HEK293 (cell line): ENCODE results near the gene NECAB3.

ENCODE experiments used
- CTCF ChIP-seq: fragments of 450-650 bp; formaldehyde crosslinking; IDR thresholded peaks from 2 replicates; pipeline ENCODE4 v1.5.1; 2016; ENCODE audit warnings: missing biosample characterization, missing genetic modification characterization
- HOXA7 ChIP-seq: sonication (generic); formaldehyde crosslinking; IDR thresholded peaks from 2 replicates; pipeline ENCODE4 v1.8.1; 2022; ENCODE audit warnings: missing genetic modification reagents, borderline replicate concordance
- KLF8 ChIP-seq: fragments of 450-650 bp; formaldehyde crosslinking; IDR thresholded peaks from 2 replicates; pipeline ENCODE4 v1.5.1; 2016; ENCODE audit warnings: missing biosample characterization, missing genetic modification characterization
- PBX3 ChIP-seq: sonication (generic); formaldehyde crosslinking; IDR thresholded peaks from 2 replicates; pipeline ENCODE4 v1.8.1; 2022; ENCODE audit warnings: mild to moderate bottlenecking, moderate library complexity, missing genetic modification reagents
- REST ChIP-seq: fragments of 450-650 bp; formaldehyde crosslinking; IDR thresholded peaks from 2 replicates; pipeline ENCODE4 v1.5.1; 2016; ENCODE audit warnings: missing biosample characterization, missing genetic modification characterization
- ZBTB10 ChIP-seq: fragments of 450-650 bp; formaldehyde crosslinking; IDR thresholded peaks from 2 replicates; pipeline ENCODE4 v1.5.1; 2016; ENCODE audit warnings: missing biosample characterization, missing genetic modification characterization
- ZNF133 ChIP-seq: fragments of 450-650 bp; formaldehyde crosslinking; IDR thresholded peaks from 2 replicates; pipeline ENCODE4 v1.5.1; 2016; ENCODE audit warnings: missing biosample characterization, missing genetic modification characterization
- ZNF169 ChIP-seq: fragments of 450-650 bp; formaldehyde crosslinking; IDR thresholded peaks from 2 replicates; pipeline ENCODE4 v1.5.1; 2016; ENCODE audit warnings: missing biosample characterization, missing genetic modification characterization
- ZNF501 ChIP-seq: fragments of 450-650 bp; formaldehyde crosslinking; IDR thresholded peaks from 2 replicates; pipeline ENCODE4 v1.5.1; 2016; ENCODE audit warnings: missing biosample characterization, missing genetic modification characterization
- ZNF692 ChIP-seq: fragments of 450-650 bp; formaldehyde crosslinking; IDR thresholded peaks from 2 replicates; pipeline ENCODE4 v1.5.1; 2016; ENCODE audit warnings: missing biosample characterization, missing genetic modification characterization

GRCh38 chr20:33677991-33678702 is 3.9 kb upstream of the NECAB3 start:
- TF ChIP-seq CTCF (tag by site-specific recombination) (no peak), PBX3 (CRISPR knock-in tag) (no peak), ZBTB10 (tag by site-specific recombination) (no peak), ZNF501 (tag by site-specific recombination) (no peak), ZNF169 (tag by site-specific recombination) (no peak), ZNF692 (tag by site-specific recombination) (no peak), ZNF133 (tag by site-specific recombination) (no peak), REST (tag by site-specific recombination) (no peak), KLF8 (tag by site-specific recombination) (no peak), HOXA7 (CRISPR knock-in tag) (no peak)
